ENCODE results near the gene SORCS3. TPM values are rescaled to one million over a fixed set of nuclear protein-coding genes. Genes with fewer than 3 reads are reported as not detected.
"Not testable (repeated sequence)": the region's sequence is repeated elsewhere in the genome, so short reads cannot be mapped to it uniquely, and the experiment has no call there.

Gene SORCS3
- polyA plus RNA-seq, 1 donor from 2014 or later: 9.8 TPM

DNA sequence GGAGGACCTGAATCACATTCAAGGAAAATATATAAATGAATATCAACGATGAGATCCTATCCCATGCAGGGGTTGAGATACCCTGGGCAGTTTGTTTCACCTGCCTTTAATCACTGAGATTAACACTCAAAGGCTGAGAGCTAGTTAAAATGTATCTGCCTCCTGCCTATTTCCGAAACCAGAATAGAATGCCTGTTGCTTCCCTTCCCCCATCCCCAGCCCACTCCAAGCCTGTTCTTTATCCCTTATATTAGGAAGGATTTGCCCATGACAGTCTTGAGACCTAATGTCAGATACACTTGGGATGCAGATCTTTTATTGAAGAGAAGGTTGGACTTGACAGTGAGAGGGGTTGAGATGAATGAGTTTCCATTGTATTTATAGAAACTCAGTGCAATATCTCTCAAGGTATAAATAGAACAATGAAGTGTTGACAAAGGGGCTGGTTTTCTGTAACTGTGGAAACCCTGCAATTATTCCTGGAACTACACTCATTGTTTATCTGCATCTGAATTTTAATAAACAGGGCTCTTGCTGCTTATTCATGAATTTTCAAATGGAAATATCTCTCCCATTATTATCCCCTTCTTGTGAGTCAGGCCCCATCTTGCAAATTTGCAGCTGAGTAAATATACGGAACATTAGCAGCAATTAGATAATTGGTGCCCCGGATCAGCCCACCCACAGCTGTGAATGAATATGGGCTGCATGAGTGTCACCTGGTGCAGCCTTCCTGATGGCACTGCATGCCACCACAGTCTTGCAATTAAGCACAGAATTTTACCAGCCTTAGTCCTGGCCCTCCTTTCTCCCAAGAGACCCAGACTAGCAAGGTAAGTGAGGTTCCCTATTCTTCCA is 66.7 kb downstream of the SORCS3 start:
- Histone ChIP-seq H3K9ac (ENCODE audit: low read length) (no peak overlapping the region), H3K9me3 (ENCODE audit: low read length) (no peaks in the 10 kb centered on the region), H3K4me2 (ENCODE audit: low read length) (no peak overlapping the region), H3K27ac (ENCODE audit: low read length) (peak overlapping the region; percentile 3), H3K9me2 (ENCODE audit: insufficient read depth, low read length) (no peaks in the 10 kb centered on the region), H4K20me1 (ENCODE audit: insufficient read depth) (no peaks in the 10 kb centered on the region), H3F3A (ENCODE audit: insufficient read depth, low read length, poor library complexity, severe bottlenecking) (no peaks in the 10 kb centered on the region), H2AFZ (ENCODE audit: low read depth, low read length) (no peak overlapping the region), H3K79me2 (replicated peaks; ENCODE audit: insufficient read depth, low read length) (no peaks in the 10 kb centered on the region), H3K4me3 (ENCODE audit: low read length) (peak overlapping the region; percentile 13), H3K36me3 (ENCODE audit: insufficient read depth, low read length) (no peaks in the 10 kb centered on the region), H3K27me3 (ENCODE audit: insufficient read depth, low read depth, low read length) (no peaks in the 10 kb centered on the region)
- TF ChIP-seq RAD21 (conservative IDR thresholded peaks at IDR 0.05) (peak; percentile 20), POLR2AphosphoS5 (IDR thresholded peaks at IDR 0.05) (no peak), MXI1 (conservative IDR thresholded peaks at IDR 0.05; ENCODE audit: poor library complexity, severe bottlenecking) (no peak), EZH2 (IDR thresholded peaks at IDR 0.05; ENCODE audit: borderline replicate concordance, insufficient read depth, low read length, poor library complexity, severe bottlenecking) (no peak), EP300 (conservative IDR thresholded peaks at IDR 0.05; ENCODE audit: poor library complexity, severe bottlenecking) (peak; percentile 46)

DNA sequence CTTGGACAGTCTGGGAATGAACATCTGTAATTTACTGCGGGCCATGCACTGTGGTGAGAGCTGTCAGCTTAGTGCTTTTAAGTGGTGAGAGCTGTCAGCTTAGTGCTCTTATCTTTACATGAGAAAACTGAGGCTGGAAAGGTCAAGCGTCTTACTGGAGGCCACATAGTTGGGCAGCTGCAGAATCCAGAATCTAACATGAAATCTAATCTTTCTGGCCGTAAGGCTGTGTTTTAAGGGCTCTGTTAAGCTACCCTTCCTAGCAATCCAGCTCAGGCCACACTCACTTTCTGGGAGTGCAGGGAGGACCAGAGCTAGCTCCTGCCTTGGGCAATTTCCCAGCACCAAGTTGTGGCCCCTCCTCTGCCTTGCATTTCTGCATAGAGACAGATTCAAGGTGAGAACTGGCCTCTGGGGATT is 70.2 kb downstream of the SORCS3 start:
- H2AFZ ChIP-seq (ENCODE audit: low read depth, low read length): no peak overlapping the region
- H3F3A ChIP-seq (ENCODE audit: insufficient read depth, low read length, poor library complexity, severe bottlenecking): no peaks in the 10 kb centered on the region
- no peak overlapping the region for H3K4me2 ChIP-seq (ENCODE audit: low read length)

DNA sequence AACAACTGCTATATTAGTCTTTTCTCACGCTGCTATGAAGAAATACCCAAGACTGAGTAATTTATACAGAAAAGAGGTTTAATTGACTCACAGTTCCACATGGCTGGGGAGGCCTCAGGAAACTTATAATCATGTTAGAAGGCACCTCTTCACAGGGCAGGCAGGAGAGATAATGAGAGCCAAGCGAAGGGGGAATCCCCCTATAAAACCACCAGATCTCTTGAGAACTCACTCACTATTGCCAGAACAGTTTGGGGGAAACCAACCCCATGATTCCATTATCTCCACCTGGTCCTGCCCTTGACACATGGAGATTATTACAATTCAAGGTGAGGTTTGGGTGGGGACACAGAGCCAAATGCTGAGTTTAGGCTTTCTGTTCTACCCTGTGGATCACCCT is 89.5 kb downstream of the SORCS3 start:
- not testable (repeated sequence) for H3K27ac ChIP-seq (ENCODE audit: low read length); H3K79me2 ChIP-seq (replicated peaks; ENCODE audit: insufficient read depth, low read length); H3F3A ChIP-seq (ENCODE audit: insufficient read depth, low read length, poor library complexity, severe bottlenecking); H3K4me3 ChIP-seq (ENCODE audit: low read length); H3K9ac ChIP-seq (ENCODE audit: low read length); H2AFZ ChIP-seq (ENCODE audit: low read depth, low read length); H4K20me1 ChIP-seq (ENCODE audit: insufficient read depth); H3K27me3 ChIP-seq (ENCODE audit: insufficient read depth, low read depth, low read length); H3K9me2 ChIP-seq (ENCODE audit: insufficient read depth, low read length); H3K36me3 ChIP-seq (ENCODE audit: insufficient read depth, low read length); H3K4me2 ChIP-seq (ENCODE audit: low read length); H3K9me3 ChIP-seq (ENCODE audit: low read length)

More for the DNA sequence above, 70.2 kb downstream of the SORCS3 start:
- Histone ChIP-seq H3K27me3 (ENCODE audit: insufficient read depth, low read depth, low read length) (no peaks in the 10 kb centered on the region), H3K79me2 (replicated peaks; ENCODE audit: insufficient read depth, low read length) (no peaks in the 10 kb centered on the region), H3K27ac (ENCODE audit: low read length) (no peak overlapping the region), H3K4me3 (ENCODE audit: low read length) (no peak overlapping the region), H3K9me2 (ENCODE audit: insufficient read depth, low read length) (no peaks in the 10 kb centered on the region), H4K20me1 (ENCODE audit: insufficient read depth) (no peaks in the 10 kb centered on the region), H3K36me3 (ENCODE audit: insufficient read depth, low read length) (no peaks in the 10 kb centered on the region), H3K9ac (ENCODE audit: low read length) (no peak overlapping the region), H3K9me3 (ENCODE audit: low read length) (no peaks in the 10 kb centered on the region)
- TF ChIP-seq EP300 (conservative IDR thresholded peaks at IDR 0.05; ENCODE audit: poor library complexity, severe bottlenecking) (no peak), POLR2AphosphoS5 (IDR thresholded peaks at IDR 0.05) (no peak), RAD21 (conservative IDR thresholded peaks at IDR 0.05) (no peak), MXI1 (conservative IDR thresholded peaks at IDR 0.05; ENCODE audit: poor library complexity, severe bottlenecking) (no peak), EZH2 (IDR thresholded peaks at IDR 0.05; ENCODE audit: borderline replicate concordance, insufficient read depth, low read length, poor library complexity, severe bottlenecking) (no peak), TAF1 (IDR thresholded peaks at IDR 0.05; ENCODE audit: low read depth) (no peak), SMC3 (conservative IDR thresholded peaks at IDR 0.05; ENCODE audit: poor library complexity) (no peak)
- TF ChIP-seq, protein P1, sequence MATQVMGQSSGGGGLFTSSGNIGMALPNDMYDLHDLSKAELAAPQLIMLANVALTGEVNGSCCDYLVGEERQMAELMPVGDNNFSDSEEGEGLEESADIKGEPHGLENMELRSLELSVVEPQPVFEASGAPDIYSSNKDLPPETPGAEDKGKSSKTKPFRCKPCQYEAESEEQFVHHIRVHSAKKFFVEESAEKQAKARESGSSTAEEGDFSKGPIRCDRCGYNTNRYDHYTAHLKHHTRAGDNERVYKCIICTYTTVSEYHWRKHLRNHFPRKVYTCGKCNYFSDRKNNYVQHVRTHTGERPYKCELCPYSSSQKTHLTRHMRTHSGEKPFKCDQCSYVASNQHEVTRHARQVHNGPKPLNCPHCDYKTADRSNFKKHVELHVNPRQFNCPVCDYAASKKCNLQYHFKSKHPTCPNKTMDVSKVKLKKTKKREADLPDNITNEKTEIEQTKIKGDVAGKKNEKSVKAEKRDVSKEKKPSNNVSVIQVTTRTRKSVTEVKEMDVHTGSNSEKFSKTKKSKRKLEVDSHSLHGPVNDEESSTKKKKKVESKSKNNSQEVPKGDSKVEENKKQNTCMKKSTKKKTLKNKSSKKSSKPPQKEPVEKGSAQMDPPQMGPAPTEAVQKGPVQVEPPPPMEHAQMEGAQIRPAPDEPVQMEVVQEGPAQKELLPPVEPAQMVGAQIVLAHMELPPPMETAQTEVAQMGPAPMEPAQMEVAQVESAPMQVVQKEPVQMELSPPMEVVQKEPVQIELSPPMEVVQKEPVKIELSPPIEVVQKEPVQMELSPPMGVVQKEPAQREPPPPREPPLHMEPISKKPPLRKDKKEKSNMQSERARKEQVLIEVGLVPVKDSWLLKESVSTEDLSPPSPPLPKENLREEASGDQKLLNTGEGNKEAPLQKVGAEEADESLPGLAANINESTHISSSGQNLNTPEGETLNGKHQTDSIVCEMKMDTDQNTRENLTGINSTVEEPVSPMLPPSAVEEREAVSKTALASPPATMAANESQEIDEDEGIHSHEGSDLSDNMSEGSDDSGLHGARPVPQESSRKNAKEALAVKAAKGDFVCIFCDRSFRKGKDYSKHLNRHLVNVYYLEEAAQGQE (IDR thresholded peaks at IDR 0.05; ENCODE audit: borderline replicate concordance): no peak
- TF ChIP-seq, protein P2, sequence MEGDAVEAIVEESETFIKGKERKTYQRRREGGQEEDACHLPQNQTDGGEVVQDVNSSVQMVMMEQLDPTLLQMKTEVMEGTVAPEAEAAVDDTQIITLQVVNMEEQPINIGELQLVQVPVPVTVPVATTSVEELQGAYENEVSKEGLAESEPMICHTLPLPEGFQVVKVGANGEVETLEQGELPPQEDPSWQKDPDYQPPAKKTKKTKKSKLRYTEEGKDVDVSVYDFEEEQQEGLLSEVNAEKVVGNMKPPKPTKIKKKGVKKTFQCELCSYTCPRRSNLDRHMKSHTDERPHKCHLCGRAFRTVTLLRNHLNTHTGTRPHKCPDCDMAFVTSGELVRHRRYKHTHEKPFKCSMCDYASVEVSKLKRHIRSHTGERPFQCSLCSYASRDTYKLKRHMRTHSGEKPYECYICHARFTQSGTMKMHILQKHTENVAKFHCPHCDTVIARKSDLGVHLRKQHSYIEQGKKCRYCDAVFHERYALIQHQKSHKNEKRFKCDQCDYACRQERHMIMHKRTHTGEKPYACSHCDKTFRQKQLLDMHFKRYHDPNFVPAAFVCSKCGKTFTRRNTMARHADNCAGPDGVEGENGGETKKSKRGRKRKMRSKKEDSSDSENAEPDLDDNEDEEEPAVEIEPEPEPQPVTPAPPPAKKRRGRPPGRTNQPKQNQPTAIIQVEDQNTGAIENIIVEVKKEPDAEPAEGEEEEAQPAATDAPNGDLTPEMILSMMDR (IDR thresholded peaks at IDR 0.05; ENCODE audit: poor library complexity, severe bottlenecking): no peak
